PC-3 (cell line): ENCODE data around the gene MYH11.

ENCODE experiments used
- EZH2 ChIP-seq: fragments of 300-600 bp; sonication (generic); IDR thresholded peaks from one replicate; pipeline ENCODE4 v1.6.1; 2017; ENCODE audit warnings: antibody characterized with exemption, mild to moderate bottlenecking, low read length; ENCODE audit not compliant: unreplicated experiment
- EZH2phosphoT487 ChIP-seq: fragments of 300-600 bp; sonication (generic); IDR thresholded peaks from 2 replicates; pipeline ENCODE4 v1.6.1; 2018; ENCODE audit warnings: mild to moderate bottlenecking, antibody characterized with exemption, low read length, borderline replicate concordance
- TF ChIP-seq, protein P1 (sequence below): fragments of 300-600 bp; sonication (generic); conservative IDR thresholded peaks from 2 replicates; pipeline ENCODE4 v1.5.1; 2017; ENCODE audit warnings: antibody characterized with exemption, low read depth, mild to moderate bottlenecking, low read length

DNA sequence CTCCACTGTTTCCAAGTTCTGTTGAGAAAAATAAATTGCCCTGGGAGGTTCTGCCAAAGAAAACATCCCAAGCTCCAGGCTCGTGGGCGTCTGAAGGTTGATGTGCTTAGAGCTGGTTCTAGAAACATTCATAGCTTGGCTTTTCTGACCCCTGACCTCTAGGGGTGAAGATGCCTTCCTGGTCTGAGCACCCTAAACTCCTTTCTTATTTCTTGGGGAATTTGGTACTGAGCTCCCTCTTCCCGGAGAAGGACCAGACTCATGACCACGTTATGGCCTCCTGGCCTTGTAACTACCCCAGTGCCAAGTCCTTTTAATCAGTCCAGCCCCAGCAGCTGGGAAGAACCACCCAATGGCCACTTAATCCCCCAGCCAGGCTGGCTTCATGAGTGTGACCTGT is 66.4 kb downstream of the MYH11 start:
- TF ChIP-seq, protein P1, sequence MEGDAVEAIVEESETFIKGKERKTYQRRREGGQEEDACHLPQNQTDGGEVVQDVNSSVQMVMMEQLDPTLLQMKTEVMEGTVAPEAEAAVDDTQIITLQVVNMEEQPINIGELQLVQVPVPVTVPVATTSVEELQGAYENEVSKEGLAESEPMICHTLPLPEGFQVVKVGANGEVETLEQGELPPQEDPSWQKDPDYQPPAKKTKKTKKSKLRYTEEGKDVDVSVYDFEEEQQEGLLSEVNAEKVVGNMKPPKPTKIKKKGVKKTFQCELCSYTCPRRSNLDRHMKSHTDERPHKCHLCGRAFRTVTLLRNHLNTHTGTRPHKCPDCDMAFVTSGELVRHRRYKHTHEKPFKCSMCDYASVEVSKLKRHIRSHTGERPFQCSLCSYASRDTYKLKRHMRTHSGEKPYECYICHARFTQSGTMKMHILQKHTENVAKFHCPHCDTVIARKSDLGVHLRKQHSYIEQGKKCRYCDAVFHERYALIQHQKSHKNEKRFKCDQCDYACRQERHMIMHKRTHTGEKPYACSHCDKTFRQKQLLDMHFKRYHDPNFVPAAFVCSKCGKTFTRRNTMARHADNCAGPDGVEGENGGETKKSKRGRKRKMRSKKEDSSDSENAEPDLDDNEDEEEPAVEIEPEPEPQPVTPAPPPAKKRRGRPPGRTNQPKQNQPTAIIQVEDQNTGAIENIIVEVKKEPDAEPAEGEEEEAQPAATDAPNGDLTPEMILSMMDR = no peak
- no peak for TF ChIP-seq EZH2
- TF ChIP-seq EZH2phosphoT487 = no peak
